SU-DHL-6 (cell line): ENCODE data around the gene DUSP9.
A peak's percentile ranks its signal among the peaks of the same experiment; 100 is the strongest.

Source experiments
- EZH2phosphoT487 ChIP-seq: fragments of 200-600 bp; sonication (generic), shearing (Covaris generic); conservative IDR thresholded peaks from 2 replicates; pipeline ENCODE4 v1.6.1; 2018; ENCODE audit warnings: mild to moderate bottlenecking, antibody characterized with exemption, low read length, moderate library complexity, mixed read lengths
- TF ChIP-seq, protein P1 (sequence below): fragments of 200-600 bp; sonication (generic); IDR thresholded peaks from one replicate; pipeline ENCODE4 v1.5.1; 2017; ENCODE audit warnings: antibody characterized with exemption, mild to moderate bottlenecking, low read length, moderate library complexity; ENCODE audit not compliant: insufficient read depth, poor library complexity, severe bottlenecking

DNA sequence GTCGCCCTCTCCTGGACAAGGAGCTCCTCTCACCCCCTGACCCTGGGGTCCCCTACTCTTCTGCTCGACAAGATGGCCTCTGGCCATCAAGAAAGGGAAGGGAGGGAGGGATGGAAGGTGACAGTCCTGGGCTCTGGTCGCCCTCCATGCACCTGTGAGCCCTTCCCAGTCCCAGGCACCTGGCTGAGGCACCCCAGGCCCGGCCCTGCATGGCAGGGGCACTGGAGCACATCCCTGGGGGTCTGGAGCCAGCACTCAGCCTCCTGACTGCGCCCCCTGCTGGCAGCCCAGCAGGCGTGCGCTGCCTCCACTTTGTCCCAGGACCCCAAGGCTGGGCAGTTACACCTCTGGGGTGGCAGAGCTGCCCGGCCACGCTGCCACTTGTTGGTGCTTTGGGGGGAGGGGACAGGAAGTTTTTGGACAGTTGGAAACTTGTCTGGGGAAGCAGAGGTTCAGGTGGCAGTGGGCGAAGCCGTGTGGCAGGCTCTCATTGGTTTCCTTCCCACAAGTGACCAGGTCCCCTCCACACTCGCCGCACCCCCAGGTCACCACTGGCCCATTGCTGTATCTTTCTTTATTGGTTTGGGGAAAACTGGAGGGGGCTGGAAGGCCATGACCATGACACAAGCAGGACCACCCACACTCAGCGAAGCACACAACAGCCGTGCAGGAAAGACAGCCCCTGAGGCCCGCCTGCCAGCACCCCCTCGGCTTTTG, 22.3 kb downstream of the DUSP9 start:
- TF ChIP-seq, protein P1, sequence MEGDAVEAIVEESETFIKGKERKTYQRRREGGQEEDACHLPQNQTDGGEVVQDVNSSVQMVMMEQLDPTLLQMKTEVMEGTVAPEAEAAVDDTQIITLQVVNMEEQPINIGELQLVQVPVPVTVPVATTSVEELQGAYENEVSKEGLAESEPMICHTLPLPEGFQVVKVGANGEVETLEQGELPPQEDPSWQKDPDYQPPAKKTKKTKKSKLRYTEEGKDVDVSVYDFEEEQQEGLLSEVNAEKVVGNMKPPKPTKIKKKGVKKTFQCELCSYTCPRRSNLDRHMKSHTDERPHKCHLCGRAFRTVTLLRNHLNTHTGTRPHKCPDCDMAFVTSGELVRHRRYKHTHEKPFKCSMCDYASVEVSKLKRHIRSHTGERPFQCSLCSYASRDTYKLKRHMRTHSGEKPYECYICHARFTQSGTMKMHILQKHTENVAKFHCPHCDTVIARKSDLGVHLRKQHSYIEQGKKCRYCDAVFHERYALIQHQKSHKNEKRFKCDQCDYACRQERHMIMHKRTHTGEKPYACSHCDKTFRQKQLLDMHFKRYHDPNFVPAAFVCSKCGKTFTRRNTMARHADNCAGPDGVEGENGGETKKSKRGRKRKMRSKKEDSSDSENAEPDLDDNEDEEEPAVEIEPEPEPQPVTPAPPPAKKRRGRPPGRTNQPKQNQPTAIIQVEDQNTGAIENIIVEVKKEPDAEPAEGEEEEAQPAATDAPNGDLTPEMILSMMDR = peak; percentile 67
- TF ChIP-seq EZH2phosphoT487 = no peak
